Lower leg skin (tissue), 3 donors: ENCODE results near the gene ERC2.

Source experiments
- POLR2A ChIP-seq, 2 donors: fragments of 450-650 bp; IDR thresholded peaks; one replicate each; pipeline ENCODE4 v1.6.1; 2016 to 2017; ENCODE audit warnings: antibody characterized with exemption in 2 of 2, mild to moderate bottlenecking in 1 of 2, moderate library complexity in 1 of 2
- TF ChIP-seq, protein P1 (sequence below), 3 donors: fragments of 450-650 bp; IDR thresholded peaks; one replicate each; pipeline ENCODE4 v1.5.1; 2016; ENCODE audit warnings: antibody characterized with exemption in 3 of 3, mild to moderate bottlenecking in 3 of 3, moderate library complexity in 2 of 3

DNA sequence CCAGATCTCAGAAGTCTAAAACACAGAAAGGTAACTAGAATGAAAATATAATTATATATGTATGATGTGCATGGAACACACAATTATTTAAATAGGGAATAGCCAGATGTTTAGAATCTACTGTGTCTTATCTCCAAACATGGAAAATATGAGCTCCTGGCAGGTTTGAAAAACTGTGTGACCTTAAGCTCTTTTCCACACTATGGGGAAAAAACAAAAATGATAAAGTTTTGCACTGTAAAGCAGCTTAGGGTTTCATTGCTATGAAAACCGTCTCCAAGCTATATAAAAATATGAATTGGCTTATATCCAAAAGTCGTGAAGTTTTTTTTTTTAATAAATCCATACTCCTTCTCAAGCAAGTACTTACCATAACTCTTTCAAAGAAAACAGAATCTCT, 159.8 kb downstream of the ERC2 start:
- TF ChIP-seq, protein P1, sequence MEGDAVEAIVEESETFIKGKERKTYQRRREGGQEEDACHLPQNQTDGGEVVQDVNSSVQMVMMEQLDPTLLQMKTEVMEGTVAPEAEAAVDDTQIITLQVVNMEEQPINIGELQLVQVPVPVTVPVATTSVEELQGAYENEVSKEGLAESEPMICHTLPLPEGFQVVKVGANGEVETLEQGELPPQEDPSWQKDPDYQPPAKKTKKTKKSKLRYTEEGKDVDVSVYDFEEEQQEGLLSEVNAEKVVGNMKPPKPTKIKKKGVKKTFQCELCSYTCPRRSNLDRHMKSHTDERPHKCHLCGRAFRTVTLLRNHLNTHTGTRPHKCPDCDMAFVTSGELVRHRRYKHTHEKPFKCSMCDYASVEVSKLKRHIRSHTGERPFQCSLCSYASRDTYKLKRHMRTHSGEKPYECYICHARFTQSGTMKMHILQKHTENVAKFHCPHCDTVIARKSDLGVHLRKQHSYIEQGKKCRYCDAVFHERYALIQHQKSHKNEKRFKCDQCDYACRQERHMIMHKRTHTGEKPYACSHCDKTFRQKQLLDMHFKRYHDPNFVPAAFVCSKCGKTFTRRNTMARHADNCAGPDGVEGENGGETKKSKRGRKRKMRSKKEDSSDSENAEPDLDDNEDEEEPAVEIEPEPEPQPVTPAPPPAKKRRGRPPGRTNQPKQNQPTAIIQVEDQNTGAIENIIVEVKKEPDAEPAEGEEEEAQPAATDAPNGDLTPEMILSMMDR (IDR thresholded peaks at IDR 0.05): no peak
- no peak for TF ChIP-seq POLR2A (IDR thresholded peaks at IDR 0.05)
